Erythroblast (primary cell): ENCODE measurements around the gene STXBP1.

Source experiments
- GATA1 ChIP-seq: IDR thresholded peaks from 2 replicates; pipeline ENCODE4 v1.6.1; 2011; ENCODE audit warnings: low read depth, mild to moderate bottlenecking, control low read depth, low read length, moderate library complexity
- POLR2A ChIP-seq: IDR thresholded peaks from 2 replicates; pipeline ENCODE4 v1.6.1; 2011; ENCODE audit warnings: mild to moderate bottlenecking, low read length

DNA sequence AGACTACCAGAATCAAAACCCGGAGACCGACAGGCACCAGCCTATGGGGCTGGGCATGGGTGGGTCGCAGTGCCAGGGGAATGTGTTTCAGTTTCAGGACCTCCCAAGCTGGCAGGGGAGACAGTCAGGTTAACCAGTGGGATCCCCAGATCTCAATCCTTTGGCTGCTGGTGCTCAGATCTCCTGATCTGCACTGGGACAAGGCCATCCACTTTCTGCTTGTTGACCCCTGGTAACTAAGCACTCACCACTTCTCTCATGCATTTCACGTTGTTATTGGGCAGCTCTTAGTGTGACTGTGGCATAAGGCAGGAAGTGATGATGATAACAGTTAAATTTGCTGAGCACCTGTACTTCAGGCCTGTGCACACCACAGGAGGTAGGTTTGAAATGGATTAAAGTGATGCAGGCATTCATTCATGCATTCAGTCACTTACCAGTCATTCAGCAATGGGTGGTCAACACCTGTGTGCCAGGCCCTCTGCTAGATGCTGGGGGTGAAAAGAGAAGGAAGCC, 42.1 kb upstream of the STXBP1 start:
- TF ChIP-seq POLR2A = no peak
- no peak for TF ChIP-seq GATA1
